ENCODE results near the gene MORN3. TPM values are rescaled to one million over a fixed set of nuclear protein-coding genes. Genes with fewer than 3 reads are reported as not detected.

The MORN3 gene
- total RNA-seq, 1 donor from 2014 or later: 1.2 TPM

DNA sequence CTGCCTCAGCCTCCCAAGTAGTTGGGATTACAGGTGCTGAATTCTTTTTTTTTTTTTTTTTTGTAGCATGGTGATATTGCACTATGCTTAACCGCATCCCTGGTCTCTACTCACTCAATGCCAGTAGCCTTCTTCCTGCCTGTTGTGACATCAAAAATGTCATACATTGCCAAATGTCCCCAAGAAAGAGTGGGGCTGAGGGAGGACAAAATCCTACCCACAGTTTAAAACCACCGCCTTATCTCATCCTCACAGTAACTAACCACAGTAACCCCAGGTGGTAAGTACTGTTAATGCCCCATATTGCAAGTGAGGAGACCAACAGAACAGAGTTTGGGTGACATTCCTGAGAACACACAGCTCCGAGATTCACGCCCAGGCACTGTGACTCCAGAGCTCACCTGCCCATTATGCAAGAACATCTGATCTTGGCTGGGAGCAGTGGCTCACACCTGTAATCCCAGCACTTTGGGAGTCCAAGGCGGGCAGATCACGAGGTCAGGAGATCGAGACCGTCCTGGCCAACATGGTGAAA, 19.6 kb downstream of the MORN3 start:
- Mint-ChIP-seq H3K4me3 (ENCODE audit: unreplicated experiment) (no peak overlapping the region), H3K27ac (ENCODE audit: unreplicated experiment) (no peak overlapping the region), H3K4me1 (ENCODE audit: low read depth, unreplicated experiment) (no peaks in the 10 kb centered on the region), H3K9me3 (ENCODE audit: unreplicated experiment) (peaks cover 3% of the 10 kb centered on the region), H3K27me3 (ENCODE audit: unreplicated experiment) (peaks cover 2% of the 10 kb centered on the region), H3K36me3 (ENCODE audit: unreplicated experiment) (no peaks in the 10 kb centered on the region)
- TF ChIP-seq, protein P1, sequence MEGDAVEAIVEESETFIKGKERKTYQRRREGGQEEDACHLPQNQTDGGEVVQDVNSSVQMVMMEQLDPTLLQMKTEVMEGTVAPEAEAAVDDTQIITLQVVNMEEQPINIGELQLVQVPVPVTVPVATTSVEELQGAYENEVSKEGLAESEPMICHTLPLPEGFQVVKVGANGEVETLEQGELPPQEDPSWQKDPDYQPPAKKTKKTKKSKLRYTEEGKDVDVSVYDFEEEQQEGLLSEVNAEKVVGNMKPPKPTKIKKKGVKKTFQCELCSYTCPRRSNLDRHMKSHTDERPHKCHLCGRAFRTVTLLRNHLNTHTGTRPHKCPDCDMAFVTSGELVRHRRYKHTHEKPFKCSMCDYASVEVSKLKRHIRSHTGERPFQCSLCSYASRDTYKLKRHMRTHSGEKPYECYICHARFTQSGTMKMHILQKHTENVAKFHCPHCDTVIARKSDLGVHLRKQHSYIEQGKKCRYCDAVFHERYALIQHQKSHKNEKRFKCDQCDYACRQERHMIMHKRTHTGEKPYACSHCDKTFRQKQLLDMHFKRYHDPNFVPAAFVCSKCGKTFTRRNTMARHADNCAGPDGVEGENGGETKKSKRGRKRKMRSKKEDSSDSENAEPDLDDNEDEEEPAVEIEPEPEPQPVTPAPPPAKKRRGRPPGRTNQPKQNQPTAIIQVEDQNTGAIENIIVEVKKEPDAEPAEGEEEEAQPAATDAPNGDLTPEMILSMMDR (IDR thresholded peaks at IDR 0.05; ENCODE audit: partially characterized antibody, unreplicated experiment): no peak
- DNase-seq: no peak

DNA sequence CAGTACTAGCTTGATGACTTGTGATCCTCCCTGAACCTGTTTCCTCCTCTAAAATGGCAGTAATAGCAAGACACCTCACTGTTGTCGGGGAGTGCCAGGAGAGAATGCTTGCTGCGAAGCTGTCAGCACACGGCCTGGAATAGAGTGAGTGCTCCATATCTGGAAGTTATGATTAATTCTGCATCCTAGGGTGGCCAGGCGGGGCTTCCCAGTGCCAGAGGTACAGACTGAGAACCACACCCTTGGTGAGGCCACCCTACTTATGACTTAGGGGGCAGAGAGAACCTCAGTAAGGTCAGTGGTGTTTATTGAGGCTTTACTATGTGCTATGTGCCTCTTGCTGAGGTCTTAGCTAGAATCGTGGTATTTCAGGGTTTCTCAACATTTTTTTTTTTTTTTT, 20.1 kb downstream of the MORN3 start:
- DNase-seq: no peak
- Mint-ChIP-seq H3K27me3 (ENCODE audit: unreplicated experiment) (peaks cover 2% of the 10 kb centered on the region), H3K27ac (ENCODE audit: unreplicated experiment) (no peak overlapping the region), H3K9me3 (ENCODE audit: unreplicated experiment) (peaks cover 3% of the 10 kb centered on the region), H3K4me3 (ENCODE audit: unreplicated experiment) (no peak overlapping the region), H3K36me3 (ENCODE audit: unreplicated experiment) (no peaks in the 10 kb centered on the region), H3K4me1 (ENCODE audit: low read depth, unreplicated experiment) (no peaks in the 10 kb centered on the region)
- TF ChIP-seq, protein P1 (IDR thresholded peaks at IDR 0.05; ENCODE audit: partially characterized antibody, unreplicated experiment): no peak

DNA sequence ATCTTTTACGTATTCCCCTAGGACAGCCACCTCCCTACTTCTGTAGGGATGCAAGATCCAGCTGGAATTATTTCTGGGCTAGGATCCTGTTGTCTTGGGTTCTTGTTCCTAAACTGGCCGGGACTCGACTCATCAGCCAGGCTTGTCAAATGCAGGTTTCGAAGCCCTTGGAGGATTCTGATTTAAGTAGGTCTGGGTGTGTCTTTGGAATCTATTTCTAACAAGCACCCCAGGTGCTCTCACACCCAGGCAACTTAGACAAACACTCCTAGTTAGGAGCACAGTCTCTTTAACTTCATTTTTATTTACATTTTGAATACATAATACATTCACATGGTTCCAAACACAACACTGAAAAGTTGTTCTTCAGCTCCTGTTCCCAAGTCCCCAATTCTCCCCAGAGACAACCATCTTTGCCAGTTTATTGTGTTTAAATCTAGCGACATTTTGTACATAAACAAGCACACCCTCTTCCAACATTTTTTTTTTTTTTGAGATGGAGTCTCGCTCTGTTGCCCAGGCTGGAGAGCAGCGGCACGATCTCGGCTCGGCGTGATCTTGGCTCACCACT, 20.9 kb downstream of the MORN3 start:
- Mint-ChIP-seq H3K4me3 (ENCODE audit: unreplicated experiment) (no peak overlapping the region), H3K9me3 (ENCODE audit: unreplicated experiment) (peaks cover 3% of the 10 kb centered on the region), H3K4me1 (ENCODE audit: low read depth, unreplicated experiment) (no peaks in the 10 kb centered on the region), H3K27ac (ENCODE audit: unreplicated experiment) (no peak overlapping the region), H3K36me3 (ENCODE audit: unreplicated experiment) (no peaks in the 10 kb centered on the region), H3K27me3 (ENCODE audit: unreplicated experiment) (peaks cover 2% of the 10 kb centered on the region)
- no peak for DNase-seq
- TF ChIP-seq, protein P1 (IDR thresholded peaks at IDR 0.05; ENCODE audit: partially characterized antibody, unreplicated experiment): no peak

DNA sequence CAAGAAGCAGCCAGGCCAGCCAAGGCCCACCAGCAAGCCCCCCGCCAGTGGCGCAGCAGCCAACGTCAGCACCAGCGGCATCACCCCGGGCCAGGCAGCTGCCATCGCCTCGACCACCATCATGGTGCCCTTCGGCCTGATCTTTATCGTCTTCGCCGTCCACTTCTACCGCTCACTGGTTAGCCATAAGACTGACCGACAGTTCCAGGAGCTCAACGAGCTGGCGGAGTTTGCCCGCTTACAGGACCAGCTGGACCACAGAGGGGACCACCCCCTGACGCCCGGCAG, 28.2 kb downstream of the MORN3 start:
- peaks cover 2% of the 10 kb centered on the region for H3K27me3 Mint-ChIP-seq (ENCODE audit: unreplicated experiment)
- no peaks in the 10 kb centered on the region for H3K4me1 Mint-ChIP-seq (ENCODE audit: low read depth, unreplicated experiment)
- no peaks in the 10 kb centered on the region for H3K36me3 Mint-ChIP-seq (ENCODE audit: unreplicated experiment)
- H3K9me3 Mint-ChIP-seq (ENCODE audit: unreplicated experiment): peaks cover 2% of the 10 kb centered on the region
- TF ChIP-seq, protein P1 (IDR thresholded peaks at IDR 0.05; ENCODE audit: partially characterized antibody, unreplicated experiment): no peak
- no peak overlapping the region for H3K27ac Mint-ChIP-seq (ENCODE audit: unreplicated experiment)
- DNase-seq: no peak
- no peak overlapping the region for H3K4me3 Mint-ChIP-seq (ENCODE audit: unreplicated experiment)

DNA sequence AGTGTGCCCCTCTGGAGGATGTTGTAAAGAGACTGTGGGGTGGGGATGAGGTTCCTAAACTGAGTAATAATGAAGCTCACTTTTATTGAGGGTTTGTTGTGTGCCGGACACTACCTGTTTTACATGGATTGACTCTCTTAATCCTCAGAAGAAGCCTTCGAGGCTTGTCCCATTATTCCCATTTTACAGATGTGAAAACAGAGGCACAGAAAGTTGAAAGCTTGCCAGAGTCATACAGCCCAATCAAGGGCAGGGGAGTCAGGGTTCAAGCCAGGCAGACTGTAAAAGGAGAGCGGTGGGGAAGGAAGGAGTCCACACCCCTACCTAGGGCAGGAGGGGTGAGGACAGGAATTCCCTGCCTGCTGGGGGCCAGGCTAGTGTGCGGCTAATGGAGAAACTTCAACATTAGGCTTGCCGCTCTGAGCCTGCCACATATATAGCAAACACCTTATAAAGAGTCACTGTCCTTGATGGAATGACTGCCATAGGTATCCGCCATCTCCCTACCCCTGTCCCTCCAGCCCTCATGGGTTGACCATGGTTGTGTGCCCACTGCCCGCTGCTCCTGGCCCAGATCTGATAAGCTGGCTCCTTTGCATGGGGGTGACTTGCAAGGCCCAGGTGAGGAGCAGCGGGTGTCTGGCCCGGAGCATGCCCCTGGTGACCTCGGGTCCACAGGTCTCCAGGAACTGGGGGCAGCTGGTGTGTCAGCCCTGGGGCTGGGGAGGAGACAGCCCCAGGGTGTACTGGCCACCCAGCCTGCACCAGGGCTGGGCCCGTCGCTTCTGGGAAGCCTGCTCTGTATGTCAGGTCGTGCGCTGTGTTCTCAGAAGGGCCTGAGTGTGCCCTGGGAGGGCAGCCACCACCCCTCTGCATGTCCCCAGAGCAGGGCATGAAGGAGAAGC, 30.9 kb downstream of the MORN3 start:
- Mint-ChIP-seq H3K9me3 (ENCODE audit: unreplicated experiment) (peaks cover 2% of the 10 kb centered on the region), H3K27ac (ENCODE audit: unreplicated experiment) (no peak overlapping the region), H3K36me3 (ENCODE audit: unreplicated experiment) (no peaks in the 10 kb centered on the region), H3K27me3 (ENCODE audit: unreplicated experiment) (peaks cover 2% of the 10 kb centered on the region), H3K4me3 (ENCODE audit: unreplicated experiment) (no peak overlapping the region), H3K4me1 (ENCODE audit: low read depth, unreplicated experiment) (no peaks in the 10 kb centered on the region)
- TF ChIP-seq, protein P1 (IDR thresholded peaks at IDR 0.05; ENCODE audit: partially characterized antibody, unreplicated experiment): no peak
- no peak for DNase-seq
